GM12892 (cell line): ENCODE data around the gene MED31.

Experiments used
- POLR2A ChIP-seq: IDR thresholded peaks from 2 replicates; pipeline ENCODE4 v1.6.1; 2011; ENCODE audit warnings: low read depth, low read length, control low read depth
- TAF1 ChIP-seq: IDR thresholded peaks from 2 replicates; pipeline ENCODE4 v1.6.1; 2011; ENCODE audit warnings: low read depth, mild to moderate bottlenecking, control low read depth, low read length, borderline replicate concordance

DNA sequence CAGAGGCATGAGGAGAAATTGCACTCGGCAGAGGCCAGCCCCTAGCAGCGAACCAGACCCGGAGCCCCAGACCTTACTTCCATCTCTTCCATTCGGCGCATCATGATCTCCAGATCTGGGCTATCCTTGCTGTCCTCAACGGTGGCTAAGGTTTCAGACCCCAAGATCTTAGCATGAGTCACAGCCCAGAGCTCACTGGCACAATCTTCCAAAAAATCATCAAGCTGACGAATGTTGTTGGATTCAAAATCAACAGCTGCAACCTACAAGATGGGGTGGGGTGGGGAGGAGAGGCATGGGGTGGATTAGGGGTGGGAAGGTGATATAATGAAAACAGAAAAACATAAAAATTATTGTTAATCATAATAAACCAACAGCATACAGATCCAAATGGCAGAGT is 55.3 kb downstream of the MED31 start:
- TF ChIP-seq POLR2A (no peak), TAF1 (no peak)
